Heart left ventricle (tissue), 16 donors: ENCODE data around the gene TNNI3. TPM values are rescaled to one million over a fixed set of nuclear protein-coding genes. Genes with fewer than 3 reads are reported as not detected.

Experiments
- ATAC-seq, 4 donors: fragments of 200-7000 bp; cut with Tn5 transposase; one replicate each; pipeline ENCODE4 v1.9.1; 2020 to 2022; ENCODE audit warnings: moderate library complexity in 4 of 4, mild to moderate bottlenecking in 3 of 4, moderate number of reproducible peaks in 1 of 4
- DNase-seq, 5 donors: peaks; one replicate each; pipeline ENCODE4 v3.0.0-alpha.2; 2020
- H3K27ac ChIP-seq, 12 donors: fragments of 200-600 bp; sonication (generic) in 4 of 12; one replicate each; pipeline versions ENCODE4 v1.5.0 to v1.8.0; 2016 to 2022; ENCODE audit warnings: mild to moderate bottlenecking in 2 of 12
- H3K27me3 ChIP-seq, 9 donors: fragments of 200-600 bp; sonication (generic) in 2 of 9; one replicate each; pipeline versions ENCODE4 v1.5.1 to v1.8.0; 2016 to 2022; ENCODE audit warnings: mild to moderate bottlenecking in 3 of 9
- H3K36me3 ChIP-seq, 9 donors: fragments of 200-600 bp; sonication (generic) in 2 of 9; one replicate each; pipeline versions ENCODE4 v1.5.0 to v1.8.0; 2018 to 2022; ENCODE audit warnings: mild to moderate bottlenecking in 2 of 9
- H3K4me1 ChIP-seq, 12 donors: fragments of 200-600 bp; sonication (generic) in 4 of 12; one replicate each; pipeline versions ENCODE4 v1.5.0 to v1.8.0; 2016 to 2022; ENCODE audit warnings: mild to moderate bottlenecking in 3 of 12
- H3K4me3 ChIP-seq, 12 donors: fragments of 200-600 bp; sonication (generic) in 4 of 12; one replicate each; pipeline versions ENCODE4 v1.5.0 to v1.8.0; 2017 to 2022; ENCODE audit warnings: mild to moderate bottlenecking in 9 of 12, moderate library complexity in 4 of 12
- H3K9me3 ChIP-seq, 12 donors: fragments of 200-600 bp; sonication (generic) in 4 of 12; one replicate each; pipeline versions ENCODE4 v1.5.0 to v1.8.0; 2016 to 2022; ENCODE audit warnings: mild to moderate bottlenecking in 1 of 12
- CTCF ChIP-seq, 12 donors: fragments of 200-600 bp; sonication (generic) in 4 of 12; IDR thresholded peaks; one replicate each; pipeline versions ENCODE4 v1.5.0 to v1.8.0; 2018 to 2022; ENCODE audit warnings: antibody characterized with exemption in 12 of 12, mild to moderate bottlenecking in 5 of 12
- POLR2A ChIP-seq, 2 donors: fragments of 450-650 bp; IDR thresholded peaks; one replicate each; pipeline ENCODE4 v1.6.1; 2017; ENCODE audit warnings: antibody characterized with exemption in 2 of 2, mild to moderate bottlenecking in 2 of 2, moderate library complexity in 2 of 2
- WGBS, 4 donors: extraction: QIAGEN DNeasy Blood & Tissue Kit in 2 of 4; methylation state at CpG; one replicate each; pipeline versions ENCODE4 v1.1.5 to v1.1.7; 2013 to 2018; 5-methylcytosine and 5-hydroxymethylcytosine counted together
- intact Hi-C, 10 donors: fragments of 100-400 bp; cut with DNase I; formaldehyde crosslinking; loops; one replicate each; pipeline versions ENCODE4 v1.11.1 to v1.14.2; 2022
- polyA plus RNA-seq, 2 donors: library from polyadenylated mRNA; stranded (reverse); fragments of 200-250 nt; gene quantifications; one replicate each; pipeline ENCODE4 v1.2.3, GENCODE V29; 2013
- total RNA-seq, 9 donors: library from RNA; depleted of rRNA in 2 of 9; stranded (reverse); fragments of >200 nt in 2 of 9; fragmentation: NEBNext Ultra II Directional in 3 of 9; extraction: Animal tissue kit (Norgen Biotek cat#: 25700) in 3 of 9; gene quantifications; one replicate each; pipeline versions ENCODE4 v1.1.0 to v1.2.4, GENCODE V29; 2016 to 2023
- donor health status: ischemic (EF 13 %, LVEDD 7.1; RV severe dilation, severe dysfunction).
- donor health status: healthy with polysubstance abuse.
- donor health status: DM: no; HTN: yes; CAD: no.
- donor health status: DM: no; HTN: no; CAD: no.
- donor health status: ischemic (EF 25% LVEDD 6.9; RV normal size, moderate dysfunction).
- donor health status: ischemic (EF 25% LVEDD 5.7; RV mildly dilated, moderate dysfunction).
- donor health status: healthy.
- donor health status: DM: yes; HTN: yes; CAD: no.
- donor health status: ischemic (EF 35%, LVEDD 5.7; RV mildly dilated, moderate dysfunction).
- donor health status: nonischemic (EF 11% LVEDD 7.7; RV severe dilation, severe dysfunction).
- donor health status: DM: yes; HTN: yes; CAD: no.
- donor health status: PGD.
- donor health status: ischemic (EF 29% LVEDD 5.4; RV normal size, mild dysfunction).
- donor health status: nonischemic (EF 23%, LVEDD 6.1; RV moderate dilation, normal function).

The TNNI3 gene
- total and polyA plus RNA-seq, 11 donors: 1,912 to 34,502 (median 9,662) TPM

- intact Hi-C loops: loop anchor here in 3 of 10 donors (10.0 kb wide), 3 partner anchors 270 to 460 kb away; partner anchors contain the start of genes ZNF524 (in 1 of the 3) and ZNF865 (in 1 of the 3)
- peak overlapping the region in 1 of 12 donors; percentile 8 for H3K4me3 ChIP-seq
- H3K27me3 ChIP-seq: peaks cover 4 to 80% (median 32%) of the 10 kb centered on the region in 9 donors
- H3K27ac ChIP-seq: no peak overlapping the region
- H3K4me1 ChIP-seq: peaks cover 0 to 30% (median 3%) of the 10 kb centered on the region in 12 donors
- no peak for ATAC-seq
- H3K9me3 ChIP-seq: no peaks in the 10 kb centered on the region
- whole genome bisulfite sequencing, 4 donors: 26 to 35% (median 28%) methylated on average over 3 of the region's 3 CpGs
- H3K36me3 ChIP-seq: peaks cover 0 to 26% (median 0%) of the 10 kb centered on the region in 9 donors
- TF ChIP-seq POLR2A (IDR thresholded peaks at IDR 0.05) (no peak), CTCF (IDR thresholded peaks at IDR 0.05) (no peak)
- no peak for DNase-seq
Observed at GRCh38 chr19:55145232-55145631, 12.3 kb downstream of the TNNI3 start.

GRCh38 chr19:55141696-55142095, 15.8 kb downstream of the TNNI3 start:
- Histone ChIP-seq H3K9me3 (no peaks in the 10 kb centered on the region), H3K4me3 (no peak overlapping the region), H3K27me3 (peaks cover 4 to 87% (median 34%) of the 10 kb centered on the region in 9 donors), H3K27ac (peak overlapping the region in 2 of 12 donors; percentile 20 to 50), H3K4me1 (peaks cover 0 to 16% (median 3%) of the 10 kb centered on the region in 12 donors), H3K36me3 (peaks cover 0 to 48% (median 2%) of the 10 kb centered on the region in 9 donors)
- TF ChIP-seq CTCF (IDR thresholded peaks at IDR 0.05) (no peak), POLR2A (IDR thresholded peaks at IDR 0.05) (no peak)
- no peak for DNase-seq
- intact Hi-C loops: loop anchor here (1.0 to 10.0 kb wide), 10 partner anchors 273 to 463 kb away; partner anchors contain the start of genes ZNF524 (in 1 of the 10) and ZNF865 (in 1 of the 10)
- WGBS, 4 donors: 24 to 32% (median 27%) methylated on average over 21 of the region's 21 CpGs
- peak in 1 of 4 donors; percentile 13 for ATAC-seq

GRCh38 chr19:55137915-55138314, 19.6 kb downstream of the TNNI3 start:
- peaks cover 0 to 55% (median 14%) of the 10 kb centered on the region in 9 donors for H3K27me3 ChIP-seq

More at GRCh38 chr19:55137915-55138314, 19.6 kb downstream of the TNNI3 start:
- H3K9me3 ChIP-seq: no peaks in the 10 kb centered on the region
- H3K4me1 ChIP-seq: peaks cover 0 to 10% (median 1%) of the 10 kb centered on the region in 12 donors
- no peak for DNase-seq
- no peak for ATAC-seq
- H3K27ac ChIP-seq: no peak overlapping the region
- TF ChIP-seq CTCF (IDR thresholded peaks at IDR 0.05) (no peak), POLR2A (IDR thresholded peaks at IDR 0.05) (no peak)
- H3K4me3 ChIP-seq: no peak overlapping the region
- intact Hi-C loops: loop anchor here in 1 of 10 donors (10.0 kb wide), 1 partner anchor 367 kb away; no protein-coding TSS in a partner anchor
- WGBS, 4 donors: 46 to 63% (median 55%) methylated on average over 9 of the region's 9 CpGs
- H3K36me3 ChIP-seq: peaks cover 0 to 67% (median 10%) of the 10 kb centered on the region in 9 donors
